Suprapubic skin (tissue), 4 donors: ENCODE results near the gene ARHGAP22.

ENCODE experiments used
- POLR2A ChIP-seq, 2 donors: fragments of 450-650 bp; IDR thresholded peaks; one replicate each; pipeline ENCODE4 v1.6.1; 2017; ENCODE audit warnings: antibody characterized with exemption in 2 of 2, mild to moderate bottlenecking in 2 of 2, moderate library complexity in 2 of 2
- POLR2AphosphoS5 ChIP-seq, 3 donors: sonication (generic); formaldehyde crosslinking; IDR thresholded peaks; one replicate each; pipeline ENCODE4 v1.6.1; 2017; ENCODE audit warnings: antibody characterized with exemption in 3 of 3
- TF ChIP-seq, protein P1 (sequence below), 2 donors: fragments of 200-600 bp in 1 of 2; fragments of 450-650 bp in 1 of 2; sonication (generic) in 1 of 2; IDR thresholded peaks; one replicate each; pipeline ENCODE4 v1.5.1; 2016 to 2019; ENCODE audit warnings: antibody characterized with exemption in 2 of 2, mild to moderate bottlenecking in 1 of 2, moderate library complexity in 1 of 2

DNA sequence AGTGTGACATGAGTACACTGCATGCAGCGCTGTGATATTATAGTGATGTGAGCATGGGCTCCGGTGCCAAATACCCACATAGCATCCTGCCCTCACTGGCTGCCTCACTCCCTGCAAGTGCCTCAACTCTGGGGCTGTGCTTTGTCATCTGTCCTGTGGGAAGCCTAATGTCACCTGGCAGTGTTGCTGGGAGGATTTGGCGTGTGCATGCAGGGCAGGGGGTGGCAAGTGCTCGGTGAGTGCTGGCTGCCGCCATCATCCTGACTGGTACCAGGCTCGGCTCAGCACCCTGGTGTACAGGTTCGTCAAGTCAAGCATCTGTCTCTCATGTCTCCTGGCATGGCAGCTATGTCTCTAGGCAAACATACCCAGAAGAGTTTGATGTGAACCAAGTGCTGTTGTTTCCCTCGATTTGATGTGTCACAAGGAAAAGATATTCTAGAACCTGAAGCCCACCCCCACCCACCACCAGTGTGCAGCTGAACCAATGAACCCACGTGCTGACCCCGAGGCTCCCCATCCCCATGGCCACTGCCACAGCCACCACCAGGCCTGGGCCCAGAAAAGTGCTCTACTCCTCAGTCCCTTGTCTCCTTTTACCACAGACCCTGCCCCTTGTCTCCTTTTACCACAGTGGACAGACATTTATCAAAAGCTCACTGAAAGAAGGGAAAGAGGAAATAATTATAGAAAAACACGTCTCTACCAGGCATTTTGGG is 162.6 kb downstream of the ARHGAP22 start:
- TF ChIP-seq, protein P1, sequence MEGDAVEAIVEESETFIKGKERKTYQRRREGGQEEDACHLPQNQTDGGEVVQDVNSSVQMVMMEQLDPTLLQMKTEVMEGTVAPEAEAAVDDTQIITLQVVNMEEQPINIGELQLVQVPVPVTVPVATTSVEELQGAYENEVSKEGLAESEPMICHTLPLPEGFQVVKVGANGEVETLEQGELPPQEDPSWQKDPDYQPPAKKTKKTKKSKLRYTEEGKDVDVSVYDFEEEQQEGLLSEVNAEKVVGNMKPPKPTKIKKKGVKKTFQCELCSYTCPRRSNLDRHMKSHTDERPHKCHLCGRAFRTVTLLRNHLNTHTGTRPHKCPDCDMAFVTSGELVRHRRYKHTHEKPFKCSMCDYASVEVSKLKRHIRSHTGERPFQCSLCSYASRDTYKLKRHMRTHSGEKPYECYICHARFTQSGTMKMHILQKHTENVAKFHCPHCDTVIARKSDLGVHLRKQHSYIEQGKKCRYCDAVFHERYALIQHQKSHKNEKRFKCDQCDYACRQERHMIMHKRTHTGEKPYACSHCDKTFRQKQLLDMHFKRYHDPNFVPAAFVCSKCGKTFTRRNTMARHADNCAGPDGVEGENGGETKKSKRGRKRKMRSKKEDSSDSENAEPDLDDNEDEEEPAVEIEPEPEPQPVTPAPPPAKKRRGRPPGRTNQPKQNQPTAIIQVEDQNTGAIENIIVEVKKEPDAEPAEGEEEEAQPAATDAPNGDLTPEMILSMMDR (IDR thresholded peaks at IDR 0.05), result no peak
- TF ChIP-seq POLR2A (IDR thresholded peaks at IDR 0.05), result no peak
- TF ChIP-seq POLR2AphosphoS5 (IDR thresholded peaks at IDR 0.05), result no peak
